ENCODE data around the gene SEMA6A.

SEMA6A gene

DNA sequence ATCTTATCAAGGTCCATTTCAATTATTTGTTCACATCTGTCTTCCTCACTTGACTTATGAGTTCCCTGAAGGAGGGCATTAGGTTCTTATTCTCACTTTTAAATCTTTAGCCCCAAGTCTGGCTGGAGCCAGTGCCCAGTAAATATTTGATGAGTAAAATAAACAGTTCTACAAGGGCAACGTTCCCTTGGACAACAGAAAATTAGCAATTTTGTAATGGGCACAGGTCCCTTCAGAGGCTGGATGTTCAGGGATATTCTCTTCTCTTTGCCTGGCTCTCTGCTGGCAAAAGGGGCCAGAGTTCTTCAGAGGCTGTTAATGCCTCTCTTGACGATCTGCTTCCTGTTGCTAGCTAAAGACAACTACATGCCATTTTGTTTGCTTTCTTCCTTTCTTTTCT is 149.7 kb downstream of the SEMA6A start:
- DNase-seq, result no peak
- in situ Hi-C loops (cut with MboI; ENCODE audit: low pct_unique_long_range_greater_than_20kb, low sequenced_read_pairs), result no loop called here

DNA sequence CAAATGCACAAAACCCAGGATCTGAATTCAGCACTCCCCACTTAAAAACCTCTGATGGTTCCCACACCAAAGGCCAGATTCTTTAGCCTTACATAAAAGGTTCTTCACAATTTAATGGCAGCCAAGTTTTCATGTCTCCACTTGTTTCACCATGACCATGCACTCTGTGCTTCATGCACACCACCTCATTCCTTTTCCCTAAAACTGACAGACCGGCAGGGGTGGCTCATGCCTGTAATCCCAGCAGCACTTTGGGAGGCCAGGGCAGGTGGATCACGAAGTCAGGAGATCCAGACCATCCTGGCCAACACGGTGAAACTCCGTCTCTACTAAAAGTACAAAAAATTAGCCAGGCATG is 150.4 kb downstream of the SEMA6A start:
- in situ Hi-C loops (cut with MboI; ENCODE audit: low pct_unique_long_range_greater_than_20kb, low sequenced_read_pairs), result no loop called here
- DNase-seq, result no peak

DNA sequence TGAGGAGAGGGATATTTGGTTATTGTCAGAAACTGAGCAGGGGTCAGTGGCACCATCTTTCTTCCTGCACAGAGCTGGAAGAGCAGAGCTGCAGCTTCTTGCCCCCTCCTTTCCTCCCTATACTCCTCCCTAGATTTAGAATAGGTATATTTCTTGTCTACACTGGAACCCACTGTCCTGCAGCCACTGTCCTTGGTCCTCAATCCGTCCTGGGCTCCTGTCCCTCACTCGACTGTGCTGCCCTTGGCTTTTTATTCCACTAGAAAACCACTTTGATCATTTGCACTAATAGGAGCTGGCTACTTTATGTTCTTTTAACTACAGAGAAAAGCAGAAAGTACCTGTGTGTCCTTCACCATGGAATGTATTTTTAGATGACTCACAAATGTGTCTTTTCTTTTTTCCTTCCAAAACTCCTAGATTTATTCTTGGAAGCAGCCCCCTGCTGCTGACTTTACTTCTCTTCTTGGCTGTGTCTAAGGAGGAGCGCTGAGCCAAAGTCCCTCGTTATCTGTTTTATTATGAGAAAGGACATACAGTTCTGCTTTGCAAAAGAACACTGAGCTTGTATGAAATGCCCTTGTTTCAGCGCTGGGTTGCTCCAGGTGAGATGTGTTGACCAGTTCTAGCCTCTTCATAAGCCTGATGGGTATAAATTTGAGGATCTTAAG is 150.9 kb downstream of the SEMA6A start:
- in situ Hi-C loops (cut with MboI; ENCODE audit: low pct_unique_long_range_greater_than_20kb, low sequenced_read_pairs), result no loop called here

DNA sequence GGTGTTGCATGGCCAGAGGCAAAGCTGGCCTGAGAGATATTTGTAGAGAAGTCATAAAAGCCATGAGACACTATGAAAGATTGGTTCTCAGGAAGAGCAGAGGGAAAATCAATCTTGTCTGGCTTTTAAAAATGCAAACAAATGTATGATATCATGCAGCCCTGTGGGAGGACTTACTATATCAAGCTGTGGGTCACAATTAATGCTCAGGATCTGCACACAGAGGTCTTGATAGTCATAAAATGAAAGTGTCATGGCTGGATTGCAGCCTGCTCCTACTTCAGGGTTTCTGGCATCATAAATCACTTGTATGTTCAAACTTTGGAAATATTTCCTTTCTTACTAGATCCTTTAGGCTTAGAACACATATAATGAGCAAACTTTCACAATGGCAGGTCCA is 151.5 kb downstream of the SEMA6A start:
- DNase-seq, result no peak
- in situ Hi-C loops (cut with MboI; ENCODE audit: low pct_unique_long_range_greater_than_20kb, low sequenced_read_pairs), result no loop called here

More for the DNA sequence above, 150.9 kb downstream of the SEMA6A start:
- DNase-seq, result no peak

DNA sequence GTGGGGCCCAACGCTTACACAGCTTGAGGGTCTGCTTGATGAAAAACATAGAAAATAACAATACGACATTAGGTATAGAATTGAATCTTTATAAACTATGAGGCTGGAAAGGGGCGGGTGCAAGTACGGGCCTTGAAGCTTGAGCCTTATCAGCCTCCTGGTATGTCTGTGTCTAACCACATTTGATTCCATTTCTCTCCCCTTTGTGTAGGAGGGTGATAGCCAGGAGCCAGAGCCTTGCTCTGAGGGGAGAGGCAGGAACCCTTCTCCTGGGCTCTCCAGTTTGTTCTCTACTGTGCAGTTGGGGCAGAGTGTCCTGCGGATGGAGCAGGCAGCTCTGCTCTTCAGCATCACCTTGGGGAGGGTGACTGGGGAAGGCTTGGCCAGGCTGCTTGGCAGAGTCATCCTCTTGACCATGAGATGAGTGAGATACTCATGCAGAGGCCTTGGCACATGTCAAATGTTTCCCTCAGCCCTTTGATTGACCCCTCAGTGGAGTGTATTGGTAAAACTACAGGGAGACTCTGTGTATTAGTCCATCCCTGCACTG is 153.5 kb downstream of the SEMA6A start:
- DNase-seq, result no peak
- in situ Hi-C loops (cut with MboI; ENCODE audit: low pct_unique_long_range_greater_than_20kb, low sequenced_read_pairs), result no loop called here

DNA sequence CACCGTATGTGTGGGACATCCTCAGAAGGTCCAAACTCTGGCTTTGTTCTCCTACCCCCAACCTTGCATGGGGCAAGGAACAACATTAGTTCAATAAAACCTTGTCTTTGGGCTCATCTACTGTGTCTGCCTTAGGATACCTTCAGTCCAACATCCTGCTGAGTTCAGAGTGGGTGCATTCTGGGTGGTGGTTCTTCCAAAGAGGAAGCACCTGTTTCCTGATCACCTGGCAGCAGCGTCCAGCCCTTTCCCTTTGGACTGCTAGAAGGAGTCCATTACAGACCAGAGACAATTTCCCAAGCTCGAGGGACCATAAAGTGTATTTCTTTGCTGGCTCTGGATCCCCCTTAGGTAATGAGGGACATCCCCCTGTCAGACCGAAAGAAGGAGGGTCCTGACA is 154.1 kb downstream of the SEMA6A start:
- in situ Hi-C loops (cut with MboI; ENCODE audit: low pct_unique_long_range_greater_than_20kb, low sequenced_read_pairs), result no loop called here
- peak; percentile 3 for DNase-seq

DNA sequence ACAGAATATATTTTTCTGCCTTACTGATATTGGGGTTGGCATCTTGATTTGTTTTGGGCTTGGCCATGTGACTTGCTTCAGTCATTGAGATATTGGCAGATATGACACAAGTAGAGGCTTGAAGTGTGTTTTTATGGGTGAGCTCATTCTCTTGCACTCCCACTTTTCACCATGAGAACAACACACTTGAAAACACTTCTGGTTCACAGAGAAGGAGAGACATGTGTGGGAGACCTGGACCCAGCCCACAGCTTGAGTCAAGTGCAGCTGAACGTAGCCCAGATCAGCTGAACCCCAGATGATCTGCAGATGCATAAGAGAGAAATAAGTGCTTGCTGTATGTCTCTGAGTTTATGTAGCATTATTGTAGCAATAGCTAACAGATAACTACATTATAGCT is 155.4 kb downstream of the SEMA6A start:
- in situ Hi-C loops (cut with MboI; ENCODE audit: low pct_unique_long_range_greater_than_20kb, low sequenced_read_pairs), result no loop called here
- DNase-seq, result no peak

DNA sequence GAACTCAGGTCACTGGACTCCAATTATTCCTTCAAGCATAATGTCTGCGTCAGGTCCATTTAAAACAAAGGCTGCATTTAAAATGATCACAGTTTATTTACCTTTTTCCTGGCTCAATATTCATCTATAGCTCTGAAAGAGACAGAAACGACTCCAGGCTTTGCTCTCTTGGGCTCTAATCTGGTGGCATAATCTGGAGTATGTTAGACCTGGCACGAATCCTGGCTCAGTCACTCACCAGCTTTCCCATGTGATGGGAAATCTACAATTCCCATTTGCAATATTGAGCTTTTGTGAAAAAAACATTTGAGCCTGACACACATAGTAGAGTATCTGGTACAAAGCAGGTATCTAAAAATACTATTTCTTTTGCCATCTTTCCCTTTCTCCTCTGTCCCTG is 155.8 kb downstream of the SEMA6A start:
- no peak for DNase-seq
- in situ Hi-C loops (cut with MboI; ENCODE audit: low pct_unique_long_range_greater_than_20kb, low sequenced_read_pairs), result no loop called here

DNA sequence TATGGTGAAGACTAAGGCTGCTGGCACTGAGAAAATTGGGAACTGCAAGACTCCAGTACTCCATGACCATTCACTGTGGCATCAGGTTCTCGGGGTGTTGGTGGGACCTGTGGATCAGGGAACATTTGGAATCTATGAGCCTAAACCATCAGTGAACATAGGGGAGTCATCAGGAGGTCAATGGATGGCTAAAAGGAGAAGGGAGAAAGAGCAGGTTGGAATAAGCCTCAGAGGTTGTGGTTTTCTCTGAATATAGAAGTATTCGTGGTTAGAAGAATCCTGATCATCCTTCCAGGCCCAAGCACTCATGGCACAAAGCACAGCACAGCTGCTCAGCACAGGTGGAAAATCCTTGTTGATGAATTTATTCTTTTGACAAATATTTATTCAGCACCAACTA is 156.6 kb downstream of the SEMA6A start:
- DNase-seq, result no peak
- in situ Hi-C loops (cut with MboI; ENCODE audit: low pct_unique_long_range_greater_than_20kb, low sequenced_read_pairs), result no loop called here

DNA sequence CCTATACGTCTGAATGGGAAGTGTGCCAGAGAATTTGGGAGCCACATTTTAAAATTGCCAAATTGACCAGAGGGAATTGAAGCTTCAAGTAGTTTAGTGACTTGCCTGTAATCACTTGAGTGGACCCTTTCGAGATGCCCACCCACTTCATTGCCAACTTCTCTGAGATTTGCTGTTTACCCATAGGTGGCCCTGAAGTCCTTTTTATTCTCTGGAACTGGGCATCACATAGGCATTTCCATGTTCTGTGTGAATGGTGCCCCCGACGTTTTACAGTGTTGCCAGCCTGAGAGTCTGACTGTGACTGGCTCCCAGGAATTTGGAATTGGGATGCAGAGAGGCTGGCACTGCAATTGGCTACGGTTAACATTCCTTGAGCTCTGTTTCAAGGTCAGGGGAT is 158.6 kb downstream of the SEMA6A start:
- in situ Hi-C loops (cut with MboI; ENCODE audit: low pct_unique_long_range_greater_than_20kb, low sequenced_read_pairs), result no loop called here
- DNase-seq, result no peak

DNA sequence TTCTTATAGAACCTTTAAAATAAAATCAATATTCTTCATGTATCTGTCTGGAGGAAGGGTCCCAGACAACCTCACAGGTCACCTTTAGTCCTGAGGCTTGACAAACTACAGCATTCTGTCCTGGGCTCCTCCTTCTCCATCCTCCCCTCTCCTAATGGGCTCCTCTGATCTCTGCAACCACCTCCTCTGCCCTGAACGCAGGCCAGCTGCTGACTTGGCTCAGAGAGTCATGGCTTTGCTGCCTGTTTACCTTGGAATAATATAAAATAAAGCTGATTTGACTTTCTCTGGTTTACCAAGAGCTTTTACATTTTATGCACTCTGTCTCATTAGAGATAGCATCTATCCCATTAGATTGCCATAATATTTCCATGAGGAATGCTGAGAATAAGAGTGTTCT is 159.4 kb downstream of the SEMA6A start:
- in situ Hi-C loops (cut with MboI; ENCODE audit: low pct_unique_long_range_greater_than_20kb, low sequenced_read_pairs), result no loop called here
- no peak for DNase-seq

DNA sequence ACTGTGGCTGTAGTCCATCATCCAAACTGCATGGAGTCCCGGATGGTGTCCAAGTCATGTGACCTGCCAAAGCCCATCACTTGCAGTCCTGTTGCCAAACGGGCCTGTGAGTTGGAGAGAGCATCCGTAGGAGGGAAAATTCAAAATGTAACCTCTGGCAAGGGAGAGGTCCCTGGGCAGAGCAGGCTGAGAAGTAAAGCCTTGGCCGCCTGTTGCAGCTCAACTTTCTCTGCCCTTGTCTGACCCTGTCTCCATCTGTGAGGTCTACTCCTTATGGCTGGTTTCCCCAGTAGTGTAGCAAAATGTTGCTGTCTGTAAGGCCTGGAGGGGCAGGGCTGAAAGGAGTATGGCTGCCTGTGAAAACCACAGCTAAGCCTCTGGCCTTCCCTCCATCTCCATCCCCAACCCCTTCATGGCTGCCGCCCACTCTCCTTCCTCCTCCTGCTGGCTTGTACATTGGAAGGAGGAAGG is 163.5 kb downstream of the SEMA6A start:
- in situ Hi-C loops (cut with MboI; ENCODE audit: low pct_unique_long_range_greater_than_20kb, low sequenced_read_pairs), result no loop called here
- DNase-seq, result no peak

DNA sequence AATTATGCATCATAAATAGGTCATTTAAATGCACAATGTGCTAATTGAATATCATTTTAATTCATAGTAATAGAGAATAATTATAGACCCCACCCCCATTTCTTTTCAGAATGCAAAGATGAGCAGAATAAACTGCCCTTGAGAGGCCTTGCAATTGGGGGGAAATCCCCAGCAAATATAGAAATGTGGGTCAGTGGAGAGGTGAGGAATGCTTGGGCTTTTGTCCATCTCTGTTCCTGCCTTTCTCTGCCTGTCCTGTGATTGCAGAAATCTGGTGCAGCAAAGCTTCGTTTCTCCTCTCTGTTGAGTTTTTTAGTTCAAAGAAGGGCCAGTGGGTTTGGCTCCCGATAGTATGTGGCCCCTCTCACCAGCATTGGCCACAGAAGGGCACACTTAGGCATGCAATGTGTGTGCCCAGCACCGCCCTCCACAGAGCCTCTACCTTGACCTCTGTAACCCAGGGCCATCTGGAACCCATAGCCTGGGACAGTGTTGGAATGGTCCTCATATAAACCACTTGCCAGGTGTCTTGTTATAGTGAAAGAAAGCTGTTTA is 164.2 kb downstream of the SEMA6A start:
- in situ Hi-C loops (cut with MboI; ENCODE audit: low pct_unique_long_range_greater_than_20kb, low sequenced_read_pairs), result no loop called here
- DNase-seq, result no peak

DNA sequence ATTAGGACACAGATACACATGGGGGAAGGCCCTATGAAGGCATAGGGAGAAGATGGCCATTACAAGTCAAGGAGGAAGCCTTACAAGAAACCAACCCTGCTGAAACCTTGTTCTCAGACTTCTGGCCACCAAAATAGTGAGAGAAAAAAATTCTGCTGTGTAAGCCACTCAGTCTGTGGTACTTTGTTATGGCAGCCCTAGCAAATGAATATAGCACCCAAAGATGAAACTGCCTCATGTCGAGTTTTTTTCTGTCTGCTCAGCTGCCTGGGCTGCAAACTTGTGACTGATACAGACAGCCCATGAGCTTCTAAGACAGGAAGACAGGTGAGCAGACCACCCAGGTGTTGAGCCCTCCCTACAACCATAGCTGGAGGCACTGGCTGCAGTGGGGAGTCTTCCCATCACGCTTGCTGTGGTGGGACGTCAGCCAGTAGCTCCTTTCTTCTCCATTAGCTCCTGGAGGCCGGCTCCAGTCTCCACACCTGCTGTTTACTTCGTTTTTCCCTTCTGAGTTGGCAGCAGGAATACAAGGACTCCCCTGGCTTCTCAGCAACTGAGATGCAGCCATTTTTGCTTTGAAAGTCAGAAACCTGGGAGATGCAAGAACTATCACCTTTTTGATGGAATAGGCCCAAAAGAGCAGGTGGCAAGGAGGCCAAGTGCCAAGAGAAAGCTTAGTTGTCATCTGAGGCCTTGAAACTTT is 164.9 kb downstream of the SEMA6A start:
- in situ Hi-C loops (cut with MboI; ENCODE audit: low pct_unique_long_range_greater_than_20kb, low sequenced_read_pairs), result no loop called here
- no peak for DNase-seq

DNA sequence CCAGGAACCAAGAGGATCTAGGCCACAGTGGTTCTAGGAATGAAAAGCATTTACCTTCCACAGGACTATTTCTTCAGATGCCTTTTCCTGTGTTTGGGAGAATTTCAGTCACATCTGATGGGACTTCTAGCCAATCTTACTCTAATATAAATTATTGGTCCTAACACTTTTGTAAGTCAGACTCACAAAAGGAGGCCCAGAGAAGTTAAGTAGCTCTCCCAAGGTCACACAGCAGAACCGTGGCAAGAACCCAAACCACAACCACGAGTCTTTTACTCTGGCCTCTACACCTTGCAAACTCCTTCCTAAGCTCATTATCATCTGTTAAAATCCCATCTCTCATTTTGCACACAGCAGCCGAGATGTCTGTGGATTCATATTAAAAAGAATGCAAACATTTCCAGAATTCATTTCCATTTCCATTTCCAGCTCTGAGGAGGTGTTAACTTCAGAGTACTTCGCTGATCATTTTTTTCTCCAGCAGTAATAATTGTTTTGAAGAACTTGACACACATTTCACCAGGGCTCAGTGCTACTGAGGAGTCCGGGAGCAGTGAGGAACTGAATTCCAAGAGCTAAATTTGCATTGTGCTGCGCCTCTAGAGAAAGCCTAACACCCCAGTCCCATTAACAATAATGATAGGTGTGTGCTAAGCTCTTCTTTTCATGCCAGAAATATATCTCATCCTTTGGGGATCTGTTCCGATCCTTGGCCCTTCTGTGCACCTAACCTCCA is 168.1 kb downstream of the SEMA6A start:
- DNase-seq, result no peak
- in situ Hi-C loops (cut with MboI; ENCODE audit: low pct_unique_long_range_greater_than_20kb, low sequenced_read_pairs), result no loop called here

DNA sequence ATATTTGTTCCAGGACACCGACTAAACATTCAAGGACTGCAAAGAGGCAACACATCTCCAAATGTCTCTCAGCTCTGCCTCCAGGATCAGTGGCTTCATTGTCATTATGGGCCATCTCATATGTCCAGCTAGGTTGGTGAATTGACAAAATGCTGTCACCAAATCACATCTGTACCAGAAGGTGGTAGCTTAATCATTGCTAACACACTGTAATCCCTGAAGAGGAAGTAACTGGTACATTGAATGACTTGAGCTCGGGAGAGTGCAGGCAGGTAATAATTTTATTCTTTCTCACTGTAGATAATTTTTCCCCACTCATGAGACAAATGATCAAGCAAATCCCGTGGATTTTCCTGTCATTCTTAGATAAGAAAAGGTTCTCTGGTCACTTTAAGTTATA is 169.8 kb downstream of the SEMA6A start:
- no peak for DNase-seq
- in situ Hi-C loops (cut with MboI; ENCODE audit: low pct_unique_long_range_greater_than_20kb, low sequenced_read_pairs), result no loop called here

DNA sequence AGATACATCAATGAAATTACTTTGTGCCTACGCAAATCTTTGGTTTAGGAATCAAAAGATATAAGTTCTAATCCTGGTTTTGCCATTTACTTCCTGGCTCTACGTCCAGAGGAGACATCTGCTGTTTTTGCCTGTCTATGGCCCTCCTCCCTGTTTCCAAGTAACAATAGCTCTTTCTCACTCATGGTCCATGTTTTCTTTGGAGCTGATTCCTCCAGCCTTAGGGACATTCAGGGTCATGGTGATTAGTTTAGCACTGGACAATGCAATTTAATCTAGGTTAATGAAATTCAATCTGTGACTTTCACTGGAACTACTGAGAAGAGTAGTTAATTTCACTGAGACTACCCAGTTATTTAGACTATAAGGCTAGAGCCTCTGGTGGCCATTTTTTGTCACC is 170.6 kb downstream of the SEMA6A start:
- in situ Hi-C loops (cut with MboI; ENCODE audit: low pct_unique_long_range_greater_than_20kb, low sequenced_read_pairs), result no loop called here
- DNase-seq, result no peak

DNA sequence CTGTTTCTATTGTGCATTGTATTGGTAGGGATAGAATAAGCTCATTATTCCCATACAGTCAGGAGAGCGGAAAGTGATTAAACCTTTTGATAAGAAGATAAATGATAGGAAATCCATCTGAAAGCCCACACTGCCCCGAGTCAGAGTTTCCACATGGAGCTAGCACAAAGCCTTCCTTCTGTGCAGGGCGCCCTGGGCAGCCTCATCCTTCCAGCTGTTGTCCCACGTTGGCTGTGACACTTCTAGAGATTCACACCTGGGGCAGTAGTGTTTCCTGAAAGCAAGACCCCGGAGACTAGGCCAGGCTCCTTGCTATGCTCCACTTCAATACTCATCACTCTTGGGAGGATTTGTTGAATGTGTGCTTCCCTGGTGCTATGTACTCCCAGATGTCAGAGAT is 172.4 kb downstream of the SEMA6A start:
- in situ Hi-C loops (cut with MboI; ENCODE audit: low pct_unique_long_range_greater_than_20kb, low sequenced_read_pairs), result no loop called here
- no peak for DNase-seq

DNA sequence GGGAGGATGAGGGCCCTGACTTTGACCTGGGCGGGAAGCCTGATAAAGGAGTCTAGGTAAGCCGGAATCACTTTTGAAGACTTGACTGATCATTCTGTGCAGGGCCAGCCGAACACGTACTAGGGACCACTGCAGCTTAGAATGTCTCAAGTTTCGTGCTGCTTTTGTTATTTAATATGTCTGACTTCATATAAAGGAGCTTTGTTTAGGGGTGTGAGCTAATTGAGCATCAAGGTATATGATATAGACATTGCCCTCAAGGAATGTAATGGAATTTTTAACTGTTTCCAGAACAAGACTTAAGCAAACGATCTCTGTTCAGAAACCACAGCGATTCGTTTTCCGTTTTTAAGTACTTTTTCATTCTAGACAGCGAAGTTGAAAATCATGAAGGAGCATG is 173.0 kb downstream of the SEMA6A start:
- in situ Hi-C loops (cut with MboI; ENCODE audit: low pct_unique_long_range_greater_than_20kb, low sequenced_read_pairs), result no loop called here
- no peak for DNase-seq

Measured in KBM-7 (cell line).